Measurements from ENCODE around the gene ATP6V1A.

Gene ATP6V1A

DNA sequence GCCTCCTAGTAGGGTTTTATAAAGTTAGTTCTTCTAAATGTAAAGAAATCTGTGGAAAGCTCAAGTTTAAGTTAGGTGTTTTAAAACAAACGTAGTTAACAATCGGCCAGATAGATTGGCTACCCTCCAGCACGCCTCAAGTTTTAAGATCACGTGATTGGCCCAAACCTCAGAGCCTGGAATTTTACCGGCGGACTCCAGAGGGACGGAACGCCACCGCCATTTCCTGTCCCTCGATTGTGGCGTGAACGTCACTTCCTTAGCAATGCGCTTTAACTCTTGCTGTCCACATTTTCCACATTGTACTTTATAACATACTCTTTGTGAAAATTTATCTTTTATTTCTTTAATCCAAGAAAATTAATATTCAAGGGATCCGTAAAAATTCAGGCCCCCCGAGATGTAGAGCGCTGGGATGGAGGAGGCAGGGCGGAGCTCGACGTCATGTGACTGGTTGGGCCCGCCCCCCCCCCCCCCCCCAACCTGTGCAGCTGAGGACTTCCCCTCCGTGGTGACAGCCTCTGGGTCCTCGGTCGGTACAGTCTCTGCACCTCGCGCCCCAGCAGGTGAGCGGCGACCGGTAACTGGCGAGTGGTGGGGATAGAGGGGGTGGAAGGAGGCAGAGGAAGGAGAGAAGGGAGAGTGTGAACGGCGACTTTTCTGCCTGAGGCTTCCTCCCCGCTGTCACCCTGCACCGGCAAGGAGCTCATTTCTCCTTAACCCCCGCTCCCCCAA is at the start of gene ATP6V1A:
Gene ATP6V1A, plus strand, starts transcription at position 488 of the 735 bp plus-strand sequence. CDS start 31,719 bp downstream, outside the sequence.
- peak within 1 kb of the TSS; percentile 95 for H3K4me3 ChIP-seq (ENCODE audit: low read depth, low read length)

DNA sequence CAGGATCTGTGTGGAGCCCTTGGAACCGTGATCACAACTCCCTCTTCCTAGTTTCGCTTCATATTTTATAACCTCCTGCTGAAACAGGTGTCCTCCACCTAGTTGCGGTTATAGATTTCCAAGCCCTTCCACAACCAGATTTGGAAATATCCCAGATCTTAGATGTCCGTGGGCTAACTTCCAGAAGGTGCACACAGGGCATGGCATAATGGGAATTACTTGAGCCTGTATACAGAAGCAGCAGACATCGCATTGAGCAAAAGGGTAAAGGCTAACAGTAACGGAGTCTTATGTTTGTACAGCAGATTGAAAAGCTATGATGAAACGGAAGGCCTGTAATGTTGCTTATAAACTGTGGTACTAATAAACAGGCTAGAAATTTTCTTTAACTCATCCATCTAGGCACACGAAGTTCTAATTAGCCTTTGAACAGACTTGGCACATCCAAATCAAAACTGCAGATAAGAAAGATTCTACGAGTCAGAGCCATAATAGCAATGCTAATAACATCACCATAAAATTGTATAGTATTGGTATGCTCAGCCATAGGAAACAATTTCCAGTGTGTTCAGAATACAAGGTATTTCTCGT is 49.2 kb upstream of the ATP6V1A start:
- H3K4me3 ChIP-seq (ENCODE audit: low read depth, low read length), result peak overlapping the region; percentile 92

DNA sequence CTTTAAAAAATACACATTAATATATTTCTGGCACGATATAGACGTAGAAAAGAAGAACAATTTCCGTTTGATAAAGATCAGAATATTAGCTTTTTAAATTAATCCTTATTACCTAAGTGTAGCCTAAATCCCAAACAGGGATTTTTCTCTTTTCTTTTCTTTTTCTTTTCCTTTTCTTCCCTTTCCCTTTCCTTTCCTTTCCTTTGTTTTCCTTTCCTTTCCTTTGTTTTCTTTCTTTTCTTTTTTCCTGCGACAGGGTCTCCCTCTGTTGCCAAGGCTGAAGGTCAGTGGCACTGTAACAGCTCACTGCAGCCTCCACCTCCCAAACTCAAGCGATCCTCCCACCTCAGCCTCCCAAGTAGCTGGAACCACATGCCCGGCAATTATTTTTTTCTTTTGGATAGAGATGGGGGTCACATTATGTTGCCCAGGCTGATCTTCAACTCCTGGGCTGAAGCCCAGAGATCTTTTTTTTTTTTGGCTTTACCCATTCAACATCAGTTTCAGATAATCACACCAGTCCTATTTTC is 48.6 kb upstream of the ATP6V1A start:
- no peak overlapping the region for H3K4me3 ChIP-seq (ENCODE audit: low read depth, low read length)

DNA sequence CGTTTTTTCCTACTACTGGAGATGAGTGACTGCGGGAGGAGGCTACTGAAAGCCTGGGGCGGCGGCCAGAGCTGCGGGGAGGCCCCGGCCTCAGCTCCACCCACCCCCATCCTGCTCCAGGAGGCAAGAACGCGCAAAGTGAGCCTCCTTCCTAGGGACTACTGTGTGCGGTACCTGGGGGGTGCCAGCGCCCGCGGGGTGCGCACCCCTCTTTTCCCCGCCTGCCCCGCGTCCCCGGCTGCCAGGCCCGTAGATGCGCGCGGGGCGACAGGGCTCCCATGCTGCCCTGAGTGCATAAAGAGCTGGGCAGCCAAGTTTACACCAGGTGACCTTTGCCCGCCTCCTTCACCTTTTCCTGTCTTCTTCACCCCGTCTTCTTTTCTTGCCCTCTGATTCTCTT is 47.9 kb upstream of the ATP6V1A start:
- H3K4me3 ChIP-seq (ENCODE audit: low read depth, low read length), result no peak overlapping the region

DNA sequence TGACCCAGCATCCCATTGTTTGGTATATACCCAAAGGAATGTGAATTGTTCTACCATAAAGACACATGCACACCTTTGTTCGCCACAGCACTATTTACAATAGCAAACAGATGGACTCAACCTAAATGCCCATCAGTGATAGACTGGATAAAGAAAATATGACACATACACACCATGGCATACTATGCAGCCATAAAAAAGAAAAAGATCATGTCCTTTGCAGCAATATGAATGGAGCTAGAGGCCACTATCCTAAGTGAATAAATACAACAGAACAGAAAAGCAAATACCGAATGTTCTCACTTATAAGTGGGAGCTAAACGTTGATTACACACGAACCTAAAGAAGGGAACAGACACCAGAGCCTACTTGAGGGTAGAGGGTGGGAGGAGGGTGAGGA is 39.0 kb upstream of the ATP6V1A start:
- no peak overlapping the region for H3K4me3 ChIP-seq (ENCODE audit: low read depth, low read length)

DNA sequence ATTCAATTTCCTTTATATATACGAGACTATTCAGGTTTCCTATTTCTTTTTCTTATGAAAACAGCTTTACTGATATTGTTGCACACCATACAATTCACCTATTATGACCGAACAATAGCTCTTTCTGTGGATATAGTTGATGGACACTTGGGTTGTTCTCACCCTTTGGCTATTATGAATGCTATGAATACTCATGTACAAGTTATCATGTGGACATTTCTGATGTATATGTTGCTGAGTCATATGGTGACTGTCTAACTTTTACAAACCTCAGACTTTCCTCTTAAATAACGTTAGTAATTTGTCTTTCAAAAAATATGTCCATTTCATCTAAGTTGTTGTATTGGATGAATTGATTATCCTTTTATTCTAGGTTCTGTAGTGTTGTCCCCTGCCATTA is 34.7 kb upstream of the ATP6V1A start:
- no peak overlapping the region for H3K4me3 ChIP-seq (ENCODE audit: low read depth, low read length)

DNA sequence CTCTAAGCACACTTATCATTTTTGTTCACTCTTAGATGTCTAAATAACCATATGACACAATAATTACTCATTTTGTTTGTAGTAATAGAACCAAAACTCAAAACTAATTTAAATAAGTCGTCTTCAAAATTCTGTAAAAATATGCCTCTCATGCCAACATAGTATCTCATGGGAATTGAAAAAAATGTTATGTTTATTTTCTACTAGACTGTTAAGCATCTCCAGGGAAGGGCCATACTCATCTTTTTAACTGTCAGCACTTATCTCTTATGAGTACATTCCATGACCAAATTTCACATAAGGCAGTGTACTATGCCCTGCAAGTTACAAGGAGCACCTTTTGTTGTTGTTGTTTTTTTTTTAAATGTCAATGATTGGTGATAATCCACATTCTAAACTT is 32.1 kb upstream of the ATP6V1A start:
- H3K4me3 ChIP-seq (ENCODE audit: low read depth, low read length), result no peak overlapping the region

DNA sequence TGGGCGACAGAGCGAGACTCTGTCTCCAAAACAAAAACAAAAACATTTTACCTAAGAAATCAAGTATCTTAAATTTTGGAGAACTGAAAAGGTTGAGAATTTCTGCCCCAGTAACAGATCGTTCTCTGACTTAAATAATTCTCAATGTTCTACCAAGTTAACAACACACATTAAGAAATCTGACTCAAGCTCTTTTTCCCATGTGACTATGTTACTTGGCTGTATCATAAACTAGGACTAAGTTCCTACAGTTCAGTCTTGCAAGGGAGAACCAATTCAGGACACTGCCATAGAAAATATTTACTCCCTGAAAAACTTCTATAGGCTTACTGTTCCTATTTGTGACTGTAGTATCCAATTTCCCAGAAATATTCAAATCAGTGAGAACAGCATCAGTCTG is 29.5 kb upstream of the ATP6V1A start:
- no peak overlapping the region for H3K4me3 ChIP-seq (ENCODE audit: low read depth, low read length)

DNA sequence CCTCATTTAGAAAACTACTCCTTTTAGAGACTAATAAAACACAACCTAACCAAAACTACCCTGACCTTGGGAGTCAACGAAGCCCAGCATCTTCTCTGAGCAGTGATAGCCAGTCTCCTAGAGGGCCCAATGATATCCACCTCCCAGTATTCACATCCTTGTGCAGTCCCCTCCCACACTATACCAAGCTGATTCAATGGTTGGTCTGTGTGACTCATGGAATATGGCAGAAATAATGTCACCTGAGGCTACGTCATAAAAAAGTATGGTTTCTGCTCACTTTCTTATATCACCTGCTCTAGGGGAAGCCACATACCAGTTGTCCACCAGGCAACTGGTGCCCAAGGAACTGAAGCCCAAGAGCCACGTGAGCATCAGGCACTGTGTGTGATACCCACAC is 29.0 kb upstream of the ATP6V1A start:
- H3K4me3 ChIP-seq (ENCODE audit: low read depth, low read length), result no peak overlapping the region

DNA sequence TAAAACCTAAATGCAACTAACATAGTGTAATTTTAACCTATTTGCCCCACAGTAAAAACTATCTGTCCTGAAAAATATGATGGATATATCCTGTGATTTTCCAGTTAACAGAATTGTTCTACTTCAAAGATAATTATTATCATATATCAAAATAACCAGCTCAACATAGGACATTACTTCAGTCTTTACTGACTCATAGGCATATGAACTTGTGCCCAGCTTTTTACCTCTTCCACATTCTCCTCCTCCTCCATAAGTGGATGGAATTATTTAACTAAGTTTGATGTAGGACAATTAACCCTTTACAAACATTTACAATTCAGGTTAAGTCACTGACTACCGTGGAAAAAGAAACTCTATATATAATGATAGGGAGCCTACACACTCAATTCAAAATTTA is 27.5 kb upstream of the ATP6V1A start:
- H3K4me3 ChIP-seq (ENCODE audit: low read depth, low read length), result no peak overlapping the region

DNA sequence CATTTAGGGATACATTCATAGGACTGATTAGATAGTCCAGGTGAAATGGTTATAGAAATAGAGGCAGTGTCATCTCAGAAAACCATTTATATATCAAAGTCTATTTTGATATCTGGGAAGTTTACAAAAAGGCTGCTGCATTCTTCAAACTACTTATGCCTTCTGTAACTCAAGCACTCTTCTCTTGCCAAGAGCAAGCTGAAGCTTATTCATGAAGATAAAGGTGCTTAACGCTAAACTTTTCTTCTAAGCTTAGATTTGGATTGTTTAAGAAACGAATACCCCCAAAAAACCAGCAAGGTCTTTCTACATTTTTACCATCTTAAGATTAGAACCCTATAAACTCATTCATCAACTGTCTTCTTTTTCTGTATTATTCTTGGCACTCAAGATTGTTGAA is 27.1 kb upstream of the ATP6V1A start:
- H3K4me3 ChIP-seq (ENCODE audit: low read depth, low read length), result no peak overlapping the region

DNA sequence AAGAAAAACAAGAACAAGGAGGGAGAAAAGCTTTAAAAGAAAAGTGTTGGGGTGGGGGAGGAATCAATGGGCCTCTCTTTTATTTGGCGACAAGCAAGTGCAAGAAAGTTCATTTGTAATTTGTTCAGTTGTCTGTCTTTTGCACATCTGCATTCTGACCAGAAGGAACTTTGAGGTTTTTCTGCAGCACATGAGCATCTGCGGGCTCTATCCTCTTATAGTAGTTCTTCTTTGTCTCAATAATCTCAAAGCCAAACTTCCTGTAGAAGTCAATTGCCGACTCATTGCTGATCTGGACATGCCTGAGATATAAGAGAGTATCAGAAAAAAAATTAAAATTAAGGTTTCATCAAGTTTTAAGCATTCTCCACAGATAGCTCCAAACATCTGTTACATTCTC is 25.2 kb upstream of the ATP6V1A start:
- H3K4me3 ChIP-seq (ENCODE audit: low read depth, low read length), result no peak overlapping the region

DNA sequence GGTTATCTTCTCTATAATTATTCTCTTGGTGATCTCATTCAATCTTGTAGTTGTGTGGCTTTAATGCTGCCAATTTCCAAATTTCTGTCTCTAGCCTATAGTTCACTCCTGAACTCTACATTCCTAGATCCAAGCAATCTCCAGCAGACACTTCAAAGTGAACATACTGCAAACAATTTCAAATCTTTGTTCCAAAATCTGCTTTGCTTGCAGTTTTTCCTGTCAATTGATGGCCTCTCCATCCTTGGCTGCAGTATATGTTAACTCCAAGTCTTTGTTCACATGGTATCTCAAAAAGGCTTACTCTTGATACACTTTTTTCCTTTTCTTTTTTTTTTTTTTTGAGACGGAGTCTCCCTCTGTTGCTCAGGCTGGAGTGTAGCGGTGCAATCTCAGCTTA is 18.2 kb upstream of the ATP6V1A start:
- no peak overlapping the region for H3K4me3 ChIP-seq (ENCODE audit: low read depth, low read length)

DNA sequence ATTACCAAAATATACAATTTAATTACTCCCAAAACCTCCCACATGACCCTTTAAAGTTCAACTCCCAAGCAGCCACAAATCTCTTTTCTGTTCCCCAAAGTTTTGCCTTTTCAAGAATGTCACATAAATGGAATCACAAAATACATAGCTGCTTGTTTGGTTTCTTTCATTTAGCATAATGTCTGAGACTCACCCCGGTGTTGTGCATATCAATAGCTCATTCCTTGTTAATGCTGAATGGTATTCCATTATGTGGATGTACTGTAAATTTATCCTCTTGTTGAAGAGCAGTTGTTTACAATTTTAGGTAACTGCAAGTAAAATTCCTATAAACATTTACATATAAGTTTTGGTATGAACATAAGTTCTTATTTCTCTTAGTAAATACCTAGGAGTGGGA is 16.3 kb upstream of the ATP6V1A start:
- H3K4me3 ChIP-seq (ENCODE audit: low read depth, low read length), result no peak overlapping the region

DNA sequence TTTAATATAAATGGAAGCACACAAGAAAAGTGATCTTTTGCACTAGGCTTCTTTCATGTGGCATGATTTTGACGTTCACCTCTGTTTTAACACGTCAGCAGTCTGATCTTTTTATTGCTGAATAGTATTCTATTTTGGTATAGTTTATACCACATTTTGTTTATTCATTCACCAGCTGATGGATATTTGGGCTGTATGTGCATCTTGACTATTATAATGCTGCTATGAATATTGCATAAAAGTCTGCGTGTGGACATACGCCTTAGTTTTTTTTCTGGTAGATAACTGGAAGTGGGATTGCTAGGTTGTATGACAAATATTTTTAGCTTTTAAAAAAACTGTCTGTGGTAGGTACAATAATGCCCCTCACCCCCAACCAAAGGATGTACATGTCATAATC is 15.1 kb upstream of the ATP6V1A start:
- no peak overlapping the region for H3K4me3 ChIP-seq (ENCODE audit: low read depth, low read length)

DNA sequence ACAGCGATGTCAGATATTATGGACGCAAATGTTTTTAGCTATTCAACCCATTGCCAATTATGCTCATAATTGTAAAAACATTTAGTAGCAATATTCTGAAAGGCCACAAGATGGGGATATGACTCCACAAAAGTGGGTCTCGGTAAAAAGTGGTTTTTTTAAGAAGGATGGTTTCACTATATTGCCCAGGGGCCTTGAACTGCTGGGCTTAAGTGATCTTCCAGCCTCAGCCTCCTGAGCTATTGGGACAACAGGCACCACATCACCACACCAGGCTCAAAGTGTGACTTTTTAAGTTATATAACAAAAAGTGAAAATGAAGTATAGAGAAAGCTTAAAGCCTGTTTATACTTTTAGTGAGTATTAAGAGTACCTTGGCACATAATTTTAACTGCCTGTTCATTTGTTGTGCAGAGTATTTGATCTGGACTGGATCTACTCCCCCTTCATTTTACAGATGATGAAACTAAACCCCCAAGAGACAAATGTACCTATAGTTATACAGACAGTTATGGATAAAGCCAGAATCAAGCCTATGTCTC is 10.2 kb upstream of the ATP6V1A start:
- no peak overlapping the region for H3K4me3 ChIP-seq (ENCODE audit: low read depth, low read length)

DNA sequence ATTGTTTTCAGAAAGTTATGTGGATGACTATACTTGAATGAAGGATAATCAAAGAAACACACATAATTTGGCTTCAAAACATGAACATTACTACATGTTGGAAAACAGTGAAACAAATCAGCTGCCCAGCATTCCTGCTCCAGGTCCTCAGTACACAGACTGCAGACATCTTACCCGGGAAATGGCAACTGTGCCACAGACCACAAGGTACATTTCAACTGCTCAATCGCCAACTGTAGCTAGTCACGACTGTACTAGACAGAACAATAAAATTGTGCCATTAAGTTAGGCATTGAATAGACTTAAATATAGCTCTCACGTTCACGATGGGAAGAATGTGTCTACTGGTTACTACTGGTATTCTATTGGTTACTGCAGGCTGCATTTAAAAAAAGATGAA is 5.7 kb upstream of the ATP6V1A start:
- H3K4me3 ChIP-seq (ENCODE audit: low read depth, low read length), result no peak overlapping the region

DNA sequence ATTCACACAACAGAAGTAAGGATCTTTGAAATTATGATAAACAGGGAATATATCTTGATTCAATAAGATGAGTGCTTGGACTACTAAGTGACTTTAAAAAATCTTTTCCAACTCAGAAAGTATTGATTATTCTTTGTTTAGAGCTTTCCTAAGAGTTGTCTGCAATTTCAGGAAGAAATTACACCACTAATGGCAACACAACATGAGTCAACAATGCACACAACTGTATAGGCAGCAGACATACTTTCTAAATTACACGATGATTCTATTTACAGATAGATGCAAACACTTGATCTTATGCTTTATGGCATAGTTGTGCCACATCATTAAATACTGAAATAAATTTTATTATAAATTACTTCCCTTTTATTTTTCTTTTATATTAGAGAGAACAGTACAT is 5.2 kb upstream of the ATP6V1A start:
- H3K4me3 ChIP-seq (ENCODE audit: low read depth, low read length), result no peak overlapping the region

DNA sequence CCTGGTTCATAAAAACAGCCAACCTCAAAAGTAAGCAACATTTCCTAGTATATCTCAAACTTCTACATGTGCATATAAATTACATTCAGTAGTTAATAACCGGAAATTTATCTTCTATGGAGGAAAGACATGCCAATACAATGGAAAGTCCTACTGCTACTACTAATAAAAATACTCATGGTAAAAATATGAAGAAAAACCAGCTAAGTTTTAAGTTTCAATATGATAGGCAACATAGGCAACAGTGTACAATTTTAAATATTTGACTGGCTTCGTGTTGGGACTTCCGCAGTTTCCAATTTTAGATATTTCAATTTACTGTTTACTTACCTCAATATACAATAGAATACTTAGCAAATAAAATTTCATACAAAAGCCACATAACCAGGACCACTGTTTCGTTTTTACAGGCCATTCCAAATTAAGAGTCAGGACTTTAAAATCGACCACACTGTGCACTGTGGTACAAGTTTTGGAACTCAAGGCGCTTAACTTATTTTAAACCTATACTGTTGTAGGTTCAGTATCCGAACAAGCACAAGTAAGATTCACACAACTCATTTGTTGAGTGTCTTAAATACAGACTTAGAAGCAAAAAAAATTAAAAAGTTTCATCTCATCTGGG is 3.7 kb upstream of the ATP6V1A start:
- no peak overlapping the region for H3K4me3 ChIP-seq (ENCODE audit: low read depth, low read length)

DNA sequence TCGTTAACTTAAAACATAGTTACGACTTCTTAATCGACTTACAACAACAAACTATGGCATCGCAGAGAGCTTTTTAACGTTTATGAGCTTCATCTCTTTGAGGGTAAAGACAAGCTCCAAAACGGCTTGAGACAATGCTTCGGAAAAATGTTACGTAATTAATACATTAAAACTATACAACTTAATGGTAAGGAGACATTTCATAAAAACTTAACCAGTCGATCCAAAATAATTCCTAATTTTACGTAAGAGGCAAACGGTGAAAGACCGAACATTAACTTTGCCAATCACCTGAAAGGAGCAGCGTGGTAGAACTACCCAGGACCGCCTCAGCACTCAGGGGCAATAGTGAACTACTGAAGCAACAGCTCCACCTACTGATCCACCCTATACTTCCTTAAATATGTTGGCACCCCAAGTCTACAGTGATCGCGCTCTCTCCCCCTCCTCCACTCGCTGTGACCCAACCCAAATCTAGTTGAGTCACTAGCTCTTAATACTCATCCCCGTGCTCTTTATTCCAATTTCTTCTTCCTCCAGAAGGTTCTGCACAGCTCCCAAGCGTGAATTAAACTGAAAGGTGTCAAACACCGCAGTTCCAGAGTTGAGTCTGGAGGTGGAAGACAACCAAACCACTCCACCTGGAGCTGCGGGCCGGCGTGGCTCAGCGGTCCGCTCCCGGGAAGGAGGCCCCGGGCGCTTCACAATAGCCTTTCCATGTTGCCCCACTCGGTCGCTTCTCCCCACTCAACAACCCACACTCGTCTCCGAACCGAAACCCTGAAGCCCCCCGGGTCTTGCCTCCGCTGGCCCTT is 1.7 kb upstream of the ATP6V1A start:
- peak overlapping the region; percentile 95 for H3K4me3 ChIP-seq (ENCODE audit: low read depth, low read length)
